Peyer's patch (tissue), 4 donors: ENCODE measurements around the gene ABHD11. TPM values are rescaled to one million over a fixed set of nuclear protein-coding genes. Genes with fewer than 3 reads are reported as not detected.

Experiments
- DNase-seq, 3 donors: peaks; one replicate each; pipeline ENCODE4 v3.0.0-alpha.2; 2017 to 2019
- H3K27ac ChIP-seq, 4 donors: fragments of 200-600 bp; sonication (generic); one replicate each; pipeline ENCODE4 v1.5.1; 2016 to 2019
- H3K27me3 ChIP-seq, 2 donors: fragments of 200-600 bp; sonication (generic); one replicate each; pipeline ENCODE4 v1.5.1; 2019
- H3K36me3 ChIP-seq, 3 donors: fragments of 200-600 bp; sonication (generic); one replicate each; pipeline ENCODE4 v1.5.1; 2016 to 2019
- H3K4me1 ChIP-seq, 4 donors: fragments of 200-600 bp; sonication (generic); one replicate each; pipeline ENCODE4 v1.5.1; 2016 to 2019
- H3K4me3 ChIP-seq, 4 donors: fragments of 200-600 bp; sonication (generic); 1 replicate in 3 of 4; 2 replicates in 1 of 4; pipeline ENCODE4 v1.5.1; 2016 to 2019; ENCODE audit warnings: mild to moderate bottlenecking in 1 of 4
- H3K9me3 ChIP-seq, 4 donors: fragments of 200-600 bp; sonication (generic); one replicate each; pipeline ENCODE4 v1.5.1; 2016 to 2019; ENCODE audit warnings: mild to moderate bottlenecking in 1 of 4
- POLR2A ChIP-seq, 2 donors: fragments of 450-650 bp; IDR thresholded peaks; one replicate each; pipeline ENCODE4 v1.5.1; 2017; ENCODE audit warnings: antibody characterized with exemption in 2 of 2, mild to moderate bottlenecking in 2 of 2, moderate library complexity in 2 of 2
- total RNA-seq, 4 donors: library from RNA; depleted of rRNA; stranded (reverse); fragments of >200 nt; gene quantifications; one replicate each; pipeline ENCODE4 v1.1.0, GENCODE V29; 2016
- TF ChIP-seq, protein P1 (sequence below), 6 experiments: fragments of 450-650 bp in 4 of 6; fragments of 200-600 bp in 2 of 6; sonication (generic) in 1 of 6; IDR thresholded peaks; one replicate each; pipeline ENCODE4 v1.5.1; 2017 to 2019; ENCODE audit warnings: antibody characterized with exemption in 6 of 6, mild to moderate bottlenecking in 3 of 6, moderate library complexity in 1 of 6

Gene ABHD11
- total RNA-seq, 4 donors from 2014 or later: 65.9 to 156 (median 98.5) TPM

DNA sequence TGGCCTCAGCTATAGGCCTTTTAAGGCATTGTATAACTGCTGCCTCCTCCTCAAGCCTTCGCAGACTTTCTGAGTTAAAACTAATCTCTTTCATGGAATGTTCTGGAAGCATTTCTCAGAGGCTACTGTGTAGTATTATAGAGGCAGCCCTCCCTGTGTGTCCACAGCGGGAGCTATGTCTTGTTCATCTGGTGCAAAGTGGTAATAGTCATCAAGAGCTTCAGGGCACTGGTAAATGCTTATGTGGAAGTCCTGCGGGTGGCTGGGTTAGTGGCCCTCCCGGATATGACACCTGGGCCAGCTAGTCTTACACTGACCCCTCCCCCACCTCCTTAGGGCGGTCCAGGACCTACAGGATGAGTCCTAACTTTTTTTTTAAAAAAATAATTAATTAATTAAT, 2.2 kb upstream of the ABHD11 start:
- Histone ChIP-seq H3K36me3 (peaks cover 0 to 18% (median 0%) of the 10 kb centered on the region in 3 donors), H3K4me3 (no peak overlapping the region), H3K9me3 (no peaks in the 10 kb centered on the region), H3K27me3 (no peaks in the 10 kb centered on the region), H3K4me1 (peaks cover 0 to 35% (median 8%) of the 10 kb centered on the region in 4 donors), H3K27ac (peak overlapping the region in 2 of 4 donors; percentile 40 to 53)
- no peak for DNase-seq
- no peak for TF ChIP-seq POLR2A (IDR thresholded peaks at IDR 0.05)
- TF ChIP-seq, protein P1, sequence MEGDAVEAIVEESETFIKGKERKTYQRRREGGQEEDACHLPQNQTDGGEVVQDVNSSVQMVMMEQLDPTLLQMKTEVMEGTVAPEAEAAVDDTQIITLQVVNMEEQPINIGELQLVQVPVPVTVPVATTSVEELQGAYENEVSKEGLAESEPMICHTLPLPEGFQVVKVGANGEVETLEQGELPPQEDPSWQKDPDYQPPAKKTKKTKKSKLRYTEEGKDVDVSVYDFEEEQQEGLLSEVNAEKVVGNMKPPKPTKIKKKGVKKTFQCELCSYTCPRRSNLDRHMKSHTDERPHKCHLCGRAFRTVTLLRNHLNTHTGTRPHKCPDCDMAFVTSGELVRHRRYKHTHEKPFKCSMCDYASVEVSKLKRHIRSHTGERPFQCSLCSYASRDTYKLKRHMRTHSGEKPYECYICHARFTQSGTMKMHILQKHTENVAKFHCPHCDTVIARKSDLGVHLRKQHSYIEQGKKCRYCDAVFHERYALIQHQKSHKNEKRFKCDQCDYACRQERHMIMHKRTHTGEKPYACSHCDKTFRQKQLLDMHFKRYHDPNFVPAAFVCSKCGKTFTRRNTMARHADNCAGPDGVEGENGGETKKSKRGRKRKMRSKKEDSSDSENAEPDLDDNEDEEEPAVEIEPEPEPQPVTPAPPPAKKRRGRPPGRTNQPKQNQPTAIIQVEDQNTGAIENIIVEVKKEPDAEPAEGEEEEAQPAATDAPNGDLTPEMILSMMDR (IDR thresholded peaks at IDR 0.05): no peak

DNA sequence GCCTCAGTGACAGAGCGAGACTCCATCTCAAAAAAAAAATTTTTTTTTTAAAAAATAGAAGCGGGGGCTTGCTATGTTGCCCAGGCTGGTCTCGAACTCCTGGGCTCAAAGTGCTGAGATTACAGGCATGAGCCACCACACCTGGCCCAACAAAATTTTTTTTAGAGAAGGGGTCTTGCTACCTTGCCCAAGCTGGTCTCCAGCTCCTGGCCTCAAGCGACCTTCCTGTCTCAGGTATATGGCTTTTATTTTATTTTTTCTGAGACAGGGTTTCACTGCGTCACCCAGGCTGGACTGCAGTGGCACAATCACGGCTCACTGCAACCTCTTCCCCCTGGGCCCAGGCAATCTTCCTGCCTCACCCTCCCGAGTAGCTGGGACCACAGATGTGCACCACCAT, 1.6 kb upstream of the ABHD11 start:
- no peaks in the 10 kb centered on the region for H3K27me3 ChIP-seq
- no peaks in the 10 kb centered on the region for H3K9me3 ChIP-seq
- H3K27ac ChIP-seq: peak overlapping the region in 3 of 4 donors; percentile 40 to 84 (median 53)
- no peak for DNase-seq
- peaks cover 0 to 23% (median 0%) of the 10 kb centered on the region in 3 donors for H3K36me3 ChIP-seq
- no peak overlapping the region for H3K4me3 ChIP-seq
- TF ChIP-seq, protein P1 (IDR thresholded peaks at IDR 0.05): no peak
- TF ChIP-seq POLR2A (IDR thresholded peaks at IDR 0.05): no peak
- peaks cover 0 to 35% (median 8%) of the 10 kb centered on the region in 4 donors for H3K4me1 ChIP-seq

DNA sequence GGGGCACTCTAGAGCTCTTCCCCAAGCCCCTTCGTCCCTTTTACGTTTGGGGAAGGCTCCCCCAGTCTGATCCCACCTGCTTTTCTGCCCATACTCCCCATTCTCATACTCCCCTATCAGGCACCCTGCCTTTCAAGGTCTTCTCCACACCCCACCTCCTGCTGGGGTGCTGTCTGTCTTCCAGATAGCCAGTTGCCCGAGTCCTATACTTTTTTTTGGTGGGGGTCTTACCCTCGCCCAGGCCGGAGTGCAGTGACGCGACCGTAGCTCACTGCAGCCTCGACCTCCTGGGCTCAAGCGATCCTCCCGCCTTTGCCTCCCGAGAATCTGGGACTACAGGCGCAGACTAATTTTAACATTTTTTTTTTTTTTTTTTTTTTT, 775 bp upstream of the ABHD11 start:
- TF ChIP-seq, protein P1 (IDR thresholded peaks at IDR 0.05): no peak
- H3K9me3 ChIP-seq: no peaks in the 10 kb centered on the region
- peak in 1 of 3 donors; percentile 31 for DNase-seq
- H3K36me3 ChIP-seq: peaks cover 0 to 23% (median 0%) of the 10 kb centered on the region in 3 donors
- H3K4me1 ChIP-seq: peaks cover 0 to 35% (median 8%) of the 10 kb centered on the region in 4 donors
- peak overlapping the region; percentile 52 to 88 (median 78) for H3K4me3 ChIP-seq
- peak overlapping the region; percentile 84 to 98 (median 94) for H3K27ac ChIP-seq
- H3K27me3 ChIP-seq: no peaks in the 10 kb centered on the region

DNA sequence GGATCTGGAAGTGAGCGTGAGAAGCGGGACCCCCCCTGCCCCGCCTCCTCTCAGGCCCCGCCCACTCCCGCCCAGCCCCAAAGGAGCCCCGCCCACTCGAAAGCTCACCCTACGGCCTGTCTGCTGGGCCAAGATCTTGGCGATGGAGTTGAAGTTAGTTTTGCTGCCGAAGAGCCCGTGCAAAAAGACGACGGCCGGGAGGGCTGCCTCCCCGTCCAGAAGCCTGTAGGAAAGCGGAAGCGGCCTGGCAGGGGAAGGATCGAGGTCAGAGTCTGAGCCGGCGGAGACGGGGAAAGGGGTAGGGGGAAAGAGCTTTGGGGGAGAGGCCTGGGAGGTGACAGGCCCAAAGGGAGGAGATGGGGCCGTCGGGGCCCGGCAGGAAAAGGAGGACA, 386 bp downstream of the ABHD11 start:
- peak; percentile 71 to 87 (median 84) for DNase-seq
- Histone ChIP-seq H3K36me3 (peaks cover 0 to 23% (median 0%) of the 10 kb centered on the region in 3 donors), H3K4me3 (peak overlapping the region; percentile 52 to 88 (median 78)), H3K9me3 (no peaks in the 10 kb centered on the region), H3K27ac (peak overlapping the region; percentile 84 to 98 (median 94)), H3K27me3 (no peaks in the 10 kb centered on the region), H3K4me1 (peaks cover 0 to 26% (median 6%) of the 10 kb centered on the region in 4 donors)
- TF ChIP-seq POLR2A (IDR thresholded peaks at IDR 0.05): no peak
- TF ChIP-seq, protein P1 (IDR thresholded peaks at IDR 0.05): no peak

DNA sequence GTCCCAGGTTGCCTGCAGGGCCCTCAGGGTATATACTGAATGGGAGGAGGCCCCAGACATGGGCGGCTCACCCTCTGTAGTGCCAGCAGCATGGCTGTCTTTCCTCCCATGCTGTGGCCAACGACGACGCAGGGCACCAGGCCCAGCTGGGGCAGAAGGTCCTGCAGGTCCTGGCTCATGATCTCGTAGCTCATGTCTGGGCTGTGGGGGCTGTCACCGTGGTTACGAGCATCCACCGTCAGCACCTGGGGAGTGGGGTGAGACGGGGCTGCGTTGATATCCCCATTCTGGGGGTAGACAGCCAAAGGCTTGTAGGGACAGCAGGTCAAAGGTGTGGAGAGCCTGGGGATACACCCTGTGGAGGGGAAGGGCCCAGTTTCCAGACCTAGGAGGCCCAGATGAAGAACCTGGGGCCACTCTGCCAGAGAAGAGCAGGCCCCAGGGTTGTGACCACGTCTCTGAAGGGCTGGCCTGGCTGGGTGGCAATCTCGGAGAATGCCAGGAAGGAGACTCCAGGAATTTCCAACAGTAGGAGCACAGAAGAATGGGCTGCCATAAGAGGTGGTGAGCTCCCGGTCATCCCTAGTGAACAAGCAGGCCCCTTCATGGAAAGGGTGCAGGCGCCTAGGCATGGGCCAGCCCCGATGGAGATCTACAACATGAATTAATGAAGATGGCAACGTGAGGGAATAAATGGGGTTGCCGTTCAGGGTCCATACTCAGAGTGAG, 947 bp downstream of the ABHD11 start:
- Histone ChIP-seq H3K36me3 (peaks cover 0 to 23% (median 0%) of the 10 kb centered on the region in 3 donors), H3K9me3 (no peaks in the 10 kb centered on the region), H3K27ac (peak overlapping the region; percentile 84 to 98 (median 94)), H3K4me1 (peaks cover 0 to 26% (median 5%) of the 10 kb centered on the region in 4 donors), H3K27me3 (no peaks in the 10 kb centered on the region), H3K4me3 (peak overlapping the region; percentile 52 to 88 (median 78))
- TF ChIP-seq POLR2A (IDR thresholded peaks at IDR 0.05): no peak
- TF ChIP-seq, protein P1 (IDR thresholded peaks at IDR 0.05): no peak
- DNase-seq: no peak
